Measurements from ENCODE around the gene DNASE1L2. TPM values are rescaled to one million over a fixed set of nuclear protein-coding genes. Genes with fewer than 3 reads are reported as not detected.

DNASE1L2 gene, protein sequence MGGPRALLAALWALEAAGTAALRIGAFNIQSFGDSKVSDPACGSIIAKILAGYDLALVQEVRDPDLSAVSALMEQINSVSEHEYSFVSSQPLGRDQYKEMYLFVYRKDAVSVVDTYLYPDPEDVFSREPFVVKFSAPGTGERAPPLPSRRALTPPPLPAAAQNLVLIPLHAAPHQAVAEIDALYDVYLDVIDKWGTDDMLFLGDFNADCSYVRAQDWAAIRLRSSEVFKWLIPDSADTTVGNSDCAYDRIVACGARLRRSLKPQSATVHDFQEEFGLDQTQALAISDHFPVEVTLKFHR
- polyA plus RNA-seq = 0.91 TPM
- long read RNA-seq, donor 1 = 0 reads
- long read RNA-seq, donor 2 = 0 reads
- long read RNA-seq, donor 3 = 0 reads
- long read RNA-seq, donor 4 = 0 reads
- long read RNA-seq, donor 5 = 0 reads
- long read RNA-seq, donor 6, partial matches to known transcripts = 109 of 305 reads
- long read RNA-seq, donor 6, other reads (novel, unspliced or antisense) = 196 of 305 reads
- long read RNA-seq, donor 7 = 0 reads
- long read RNA-seq, donor 8 = 0 reads
- long read RNA-seq, donor 9 = 0 reads
- long read RNA-seq, donor 10 = 0 reads
- long read RNA-seq, donor 11 = 0 reads

GRCh38 chr16:2236337-2237101 is at the start of gene DNASE1L2:
Gene DNASE1L2, plus strand, starts transcription at chr16:2236444. Its CDS starts 373 bp downstream, at chr16:2236817.
- Histone ChIP-seq H3K27me3 (ENCODE audit: control insufficient read depth, insufficient read depth, low read length) (peaks cover 34% of the 10 kb centered on the region), H3K4me1 (ENCODE audit: control insufficient read depth, insufficient read depth, low read length) (peaks cover 19% of the 10 kb centered on the region), H3K4me3 (ENCODE audit: low read length) (no peak within 1 kb of the TSS), H3K9me3 (ENCODE audit: control insufficient read depth, low read depth, low read length) (peaks cover 29% of the 10 kb centered on the region), H3K27ac (ENCODE audit: low read length) (no peak within 1 kb of the TSS), H3K36me3 (ENCODE audit: control insufficient read depth, insufficient read depth, low read length) (peaks cover 43% of the 10 kb centered on the region)
- no CpG with 5 or more reads among the region's 64 CpGs for WGBS (ENCODE audit: insufficient coverage, low lambda C conversion rate)
- DNase-seq = no peak

DNA sequence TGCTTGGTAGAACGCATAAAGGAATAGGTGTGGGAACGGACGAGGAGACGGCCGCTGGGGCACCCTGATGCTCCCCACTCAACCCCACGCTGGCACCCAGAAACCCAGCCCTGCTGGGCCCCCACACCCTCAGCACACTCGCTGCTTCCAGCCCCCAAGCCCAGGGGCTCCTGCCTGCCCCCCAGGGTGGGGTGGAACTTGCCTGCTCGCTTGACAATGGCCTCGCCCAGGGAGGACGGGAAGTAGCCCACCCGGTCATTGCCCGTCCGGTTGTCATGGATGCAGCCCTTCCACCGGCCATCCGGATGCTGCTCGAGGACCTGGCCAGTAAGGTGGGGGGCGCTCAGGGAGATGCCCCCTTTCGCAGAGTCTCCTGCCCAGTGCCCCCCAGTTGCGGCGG is 49.7 kb upstream of the DNASE1L2 start:
- no peak for DNase-seq
- Histone ChIP-seq H3K9me3 (ENCODE audit: control insufficient read depth, low read depth, low read length) (no peaks in the 10 kb centered on the region), H3K27ac (ENCODE audit: low read length) (no peak overlapping the region), H3K4me3 (ENCODE audit: low read length) (no peak overlapping the region), H3K36me3 (ENCODE audit: control insufficient read depth, insufficient read depth, low read length) (no peaks in the 10 kb centered on the region), H3K27me3 (ENCODE audit: control insufficient read depth, insufficient read depth, low read length) (no peaks in the 10 kb centered on the region), H3K4me1 (ENCODE audit: control insufficient read depth, insufficient read depth, low read length) (no peaks in the 10 kb centered on the region)
- no CpG with 5 or more reads among the region's 20 CpGs for WGBS (ENCODE audit: insufficient coverage, low lambda C conversion rate)

- Histone ChIP-seq H3K27ac (ENCODE audit: low read length) (no peak overlapping the region), H3K9me3 (ENCODE audit: control insufficient read depth, low read depth, low read length) (no peaks in the 10 kb centered on the region), H3K4me3 (ENCODE audit: low read length) (no peak overlapping the region), H3K27me3 (ENCODE audit: control insufficient read depth, insufficient read depth, low read length) (no peaks in the 10 kb centered on the region), H3K36me3 (ENCODE audit: control insufficient read depth, insufficient read depth, low read length) (no peaks in the 10 kb centered on the region), H3K4me1 (ENCODE audit: control insufficient read depth, insufficient read depth, low read length) (no peaks in the 10 kb centered on the region)
- DNase-seq = no peak
- no CpG with 5 or more reads among the region's 17 CpGs for WGBS (ENCODE audit: insufficient coverage, low lambda C conversion rate)
These were observed 49.0 kb upstream of the DNASE1L2 start for GRCh38 chr16:2187212-2187611.

DNA sequence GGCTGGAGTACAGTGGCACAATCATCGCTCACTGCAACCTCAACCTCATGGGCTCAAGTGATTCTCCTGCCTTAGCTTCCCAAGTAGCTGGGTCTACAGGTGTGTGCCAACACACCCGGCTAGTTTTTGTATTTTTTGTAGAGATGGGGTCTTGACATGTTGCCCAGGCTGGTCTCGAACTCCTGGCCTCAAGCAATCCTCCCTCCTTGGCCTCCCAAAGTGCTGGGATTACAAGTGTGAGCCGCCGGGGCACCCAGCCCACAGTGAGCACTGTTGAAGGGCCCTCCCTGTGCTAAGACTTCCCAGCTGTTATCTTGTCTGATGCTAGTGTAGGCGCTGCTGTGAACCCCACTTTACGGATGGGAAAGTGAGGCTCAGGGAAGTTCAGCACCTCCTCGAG is 47.8 kb upstream of the DNASE1L2 start:
- no CpG with 5 or more reads among the region's 8 CpGs for WGBS (ENCODE audit: insufficient coverage, low lambda C conversion rate)
- DNase-seq = no peak
- no peaks in the 10 kb centered on the region for H3K36me3 ChIP-seq (ENCODE audit: control insufficient read depth, insufficient read depth, low read length)
- H3K9me3 ChIP-seq (ENCODE audit: control insufficient read depth, low read depth, low read length) = no peaks in the 10 kb centered on the region
- H3K27ac ChIP-seq (ENCODE audit: low read length) = no peak overlapping the region
- no peaks in the 10 kb centered on the region for H3K4me1 ChIP-seq (ENCODE audit: control insufficient read depth, insufficient read depth, low read length)
- no peak overlapping the region for H3K4me3 ChIP-seq (ENCODE audit: low read length)
- H3K27me3 ChIP-seq (ENCODE audit: control insufficient read depth, insufficient read depth, low read length) = peaks cover under 1% of the 10 kb centered on the region

- Histone ChIP-seq H3K4me1 (ENCODE audit: control insufficient read depth, insufficient read depth, low read length) (no peaks in the 10 kb centered on the region), H3K9me3 (ENCODE audit: control insufficient read depth, low read depth, low read length) (no peaks in the 10 kb centered on the region), H3K27ac (ENCODE audit: low read length) (no peak overlapping the region), H3K36me3 (ENCODE audit: control insufficient read depth, insufficient read depth, low read length) (no peaks in the 10 kb centered on the region), H3K27me3 (ENCODE audit: control insufficient read depth, insufficient read depth, low read length) (peaks cover 10% of the 10 kb centered on the region), H3K4me3 (ENCODE audit: low read length) (no peak overlapping the region)
- no CpG with 5 or more reads among the region's 25 CpGs for WGBS (ENCODE audit: insufficient coverage, low lambda C conversion rate)
- no peak for DNase-seq
These were observed 46.9 kb upstream of the DNASE1L2 start for GRCh38 chr16:2189252-2189893.

- no peak for DNase-seq
- Histone ChIP-seq H3K4me1 (ENCODE audit: control insufficient read depth, insufficient read depth, low read length) (peaks cover 6% of the 10 kb centered on the region), H3K27ac (ENCODE audit: low read length) (no peak overlapping the region), H3K36me3 (ENCODE audit: control insufficient read depth, insufficient read depth, low read length) (no peaks in the 10 kb centered on the region), H3K27me3 (ENCODE audit: control insufficient read depth, insufficient read depth, low read length) (peaks cover 17% of the 10 kb centered on the region), H3K4me3 (ENCODE audit: low read length) (no peak overlapping the region), H3K9me3 (ENCODE audit: control insufficient read depth, low read depth, low read length) (no peaks in the 10 kb centered on the region)
- WGBS (ENCODE audit: insufficient coverage, low lambda C conversion rate) = no CpG with 5 or more reads among the region's 24 CpGs
These were observed 46.1 kb upstream of the DNASE1L2 start for GRCh38 chr16:2190002-2190658.

DNA sequence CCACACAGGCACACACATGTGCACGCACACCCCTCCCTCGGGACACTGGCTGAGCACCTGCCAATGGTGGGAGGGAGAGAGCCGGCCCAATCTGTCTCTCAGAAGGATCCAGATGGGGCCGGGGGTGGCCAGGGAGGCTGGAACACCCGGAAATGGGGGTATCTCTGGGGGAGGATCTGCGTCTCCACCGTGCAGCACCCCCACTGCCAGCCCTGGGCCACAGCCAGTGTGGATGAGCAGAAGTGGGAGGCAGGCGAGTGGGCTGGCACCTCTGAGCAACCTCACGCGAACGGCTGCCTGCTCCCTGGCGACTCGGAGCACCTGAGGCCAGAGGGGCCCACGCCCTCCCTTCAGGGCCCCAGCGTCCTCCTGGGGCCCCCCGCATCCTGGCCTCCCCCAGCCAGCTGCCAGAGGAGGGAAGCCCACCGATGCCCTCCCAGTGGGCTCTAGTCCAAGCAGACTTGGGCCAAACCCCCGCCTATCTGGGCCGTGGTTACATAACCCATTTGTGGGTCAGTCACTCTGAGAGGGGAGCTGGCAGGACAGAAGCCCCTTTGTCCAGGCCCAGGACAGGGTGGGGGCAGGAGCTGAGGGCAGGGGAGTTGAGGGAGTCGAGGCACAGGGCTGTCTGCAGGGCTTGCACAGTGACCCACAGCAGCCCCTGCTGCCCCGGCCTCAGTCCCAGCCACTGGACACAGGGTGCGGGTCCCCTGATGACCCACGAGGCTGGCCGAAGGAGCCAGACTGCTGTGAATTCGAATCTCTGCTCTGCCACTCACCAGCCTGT is 45.4 kb upstream of the DNASE1L2 start:
- no peak overlapping the region for H3K4me3 ChIP-seq (ENCODE audit: low read length)
- DNase-seq = no peak
- no peaks in the 10 kb centered on the region for H3K36me3 ChIP-seq (ENCODE audit: control insufficient read depth, insufficient read depth, low read length)
- peaks cover 13% of the 10 kb centered on the region for H3K4me1 ChIP-seq (ENCODE audit: control insufficient read depth, insufficient read depth, low read length)
- H3K27me3 ChIP-seq (ENCODE audit: control insufficient read depth, insufficient read depth, low read length) = peaks cover 24% of the 10 kb centered on the region
- no CpG with 5 or more reads among the region's 25 CpGs for WGBS (ENCODE audit: insufficient coverage, low lambda C conversion rate)
- H3K27ac ChIP-seq (ENCODE audit: low read length) = no peak overlapping the region
- peaks cover 3% of the 10 kb centered on the region for H3K9me3 ChIP-seq (ENCODE audit: control insufficient read depth, low read depth, low read length)

- peaks cover 13% of the 10 kb centered on the region for H3K4me1 ChIP-seq (ENCODE audit: control insufficient read depth, insufficient read depth, low read length)
- H3K27me3 ChIP-seq (ENCODE audit: control insufficient read depth, insufficient read depth, low read length) = peaks cover 25% of the 10 kb centered on the region
- no CpG with 5 or more reads among the region's 11 CpGs for WGBS (ENCODE audit: insufficient coverage, low lambda C conversion rate)
- no peak for DNase-seq
- peaks cover 3% of the 10 kb centered on the region for H3K9me3 ChIP-seq (ENCODE audit: control insufficient read depth, low read depth, low read length)
- no peak overlapping the region for H3K4me3 ChIP-seq (ENCODE audit: low read length)
- H3K27ac ChIP-seq (ENCODE audit: low read length) = no peak overlapping the region
- no peaks in the 10 kb centered on the region for H3K36me3 ChIP-seq (ENCODE audit: control insufficient read depth, insufficient read depth, low read length)
These were observed 44.9 kb upstream of the DNASE1L2 start for GRCh38 chr16:2191446-2191706.

- H3K27ac ChIP-seq (ENCODE audit: low read length) = no peak overlapping the region
- DNase-seq = no peak
- no CpG with 5 or more reads among the region's 16 CpGs for WGBS (ENCODE audit: insufficient coverage, low lambda C conversion rate)
- no peak overlapping the region for H3K4me3 ChIP-seq (ENCODE audit: low read length)
- H3K36me3 ChIP-seq (ENCODE audit: control insufficient read depth, insufficient read depth, low read length) = no peaks in the 10 kb centered on the region
- peaks cover 13% of the 10 kb centered on the region for H3K4me1 ChIP-seq (ENCODE audit: control insufficient read depth, insufficient read depth, low read length)
- peaks cover 50% of the 10 kb centered on the region for H3K27me3 ChIP-seq (ENCODE audit: control insufficient read depth, insufficient read depth, low read length)
- H3K9me3 ChIP-seq (ENCODE audit: control insufficient read depth, low read depth, low read length) = peaks cover 6% of the 10 kb centered on the region
These were observed 41.9 kb upstream of the DNASE1L2 start for GRCh38 chr16:2194166-2194834.

All from large intestine (tissue), 12 donors.